K562 (cell line): ENCODE results near the gene EPHB1. TPM values are rescaled to one million over a fixed set of nuclear protein-coding genes. Genes with fewer than 3 reads are reported as not detected.

Source experiments
- ATAC-seq: fragments of 200-7000 bp; cut with Tn5 transposase; 3 replicates; pipeline ENCODE4 v1.9.1; 2020; ENCODE audit warnings: moderate library complexity
- BruUV-seq: library from RNA; stranded (reverse); fragments of 400-500 nt; replicated peaks from 2 replicates; lab custom pipeline; 2021; lab: Mats Ljungman, UMichigan
- CTCF ChIA-PET: fragments of 300-600 bp; formaldehyde crosslinking; extraction: SDS; loops from one replicate; lab custom pipeline; 2021; ENCODE audit warnings: low intra/inter-chr PET ratio; lab: Yijun Ruan, JAX
- POLR2A ChIA-PET: fragments of 300-600, 350-650 bp; sonication (Branson Sonifier 250); formaldehyde crosslinking; extraction: SDS; loops from one replicate; lab custom pipeline; 2021; ENCODE audit warnings: antibody characterized with exemption, inconsistent platforms; lab: Yijun Ruan, JAX
- DNase-seq, 4 experiments: peaks; one replicate each; pipeline versions ENCODE4 v3.0.0 to v3.0.0-alpha.2; 2011 to 2018; ENCODE audit warnings: low spot score in 3 of 4, mixed read lengths in 3 of 4; ENCODE audit errors: extremely low read depth in 1 of 4
- FAIRE-seq: peaks from 2 replicates; lab custom pipeline; 2011; peaks lifted over from hg19 to GRCh38; lab: Jason Lieb, UNC
- H2AFZ ChIP-seq: 2 replicates; pipeline ENCODE4 v1.6.0; 2011; ENCODE audit warnings: low read depth, low read length, control low read depth, inconsistent platforms
- H3K27ac ChIP-seq: fragments of 200-600 bp; 3 replicates; pipeline ENCODE4 v1.8.0; 2011; ENCODE audit warnings: low read depth, mild to moderate bottlenecking, control low read depth, inconsistent platforms, low read length, moderate library complexity, mixed read lengths; ENCODE audit errors: extremely low read depth
- H3K27me3 ChIP-seq, 2 experiments: fragments of 300-600 bp in 1 of 2; 2 replicates in 1 of 2; 3 replicates in 1 of 2; pipeline versions ENCODE4 v1.6.0 to v1.8.0; 2011; ENCODE audit warnings: inconsistent platforms in 2 of 2, low read length in 2 of 2, mild to moderate bottlenecking in 1 of 2, mixed read lengths in 1 of 2, moderate library complexity in 1 of 2; ENCODE audit not compliant: control insufficient read depth in 2 of 2, insufficient read depth in 2 of 2
- H3K36me3 ChIP-seq: fragments of 300-600 bp; 3 replicates; pipeline ENCODE4 v1.8.0; 2011; ENCODE audit warnings: mild to moderate bottlenecking, low read length, inconsistent platforms; ENCODE audit not compliant: control insufficient read depth, insufficient read depth
- H3K4me1 ChIP-seq, 2 experiments: fragments of 200-600 bp in 1 of 2; replicated peaks in 1 of 2; 2 replicates in 1 of 2; 3 replicates in 1 of 2; pipeline versions ENCODE4 v1.5.1 to v1.8.0; 2011; ENCODE audit warnings: inconsistent platforms in 2 of 2, low read length in 2 of 2, mild to moderate bottlenecking in 1 of 2, mixed read lengths in 1 of 2, moderate library complexity in 1 of 2; ENCODE audit not compliant: control insufficient read depth in 2 of 2, insufficient read depth in 2 of 2
- H3K4me2 ChIP-seq: 2 replicates; pipeline ENCODE4 v1.6.1; 2011; ENCODE audit warnings: low read length, control low read depth, inconsistent platforms, mixed read lengths; ENCODE audit not compliant: insufficient read depth
- H3K4me3 ChIP-seq: fragments of 200-600 bp; sonication (generic), shearing (Covaris generic); 2 replicates; pipeline ENCODE4 v1.5.1; 2016; ENCODE audit warnings: control low read depth, inconsistent platforms
- H3K79me2 ChIP-seq: fragments of 200-600 bp; 3 replicates; pipeline ENCODE4 v1.8.0; 2011; ENCODE audit warnings: low read length, inconsistent platforms; ENCODE audit not compliant: control insufficient read depth, insufficient read depth
- H3K9ac ChIP-seq, 2 experiments: 2 replicates each; pipeline versions ENCODE4 v1.6.0 to v1.6.1; 2011; ENCODE audit warnings: low read depth in 2 of 2, low read length in 2 of 2, control low read depth in 1 of 2, inconsistent platforms in 1 of 2, mild to moderate bottlenecking in 1 of 2, mixed read lengths in 1 of 2; ENCODE audit not compliant: insufficient read depth in 1 of 2
- H3K9me1 ChIP-seq: one replicate; pipeline ENCODE4 v1.6.0; 2011; ENCODE audit warnings: inconsistent platforms, mild to moderate bottlenecking, low read length, moderate library complexity; ENCODE audit not compliant: control insufficient read depth, insufficient read depth
- H3K9me3 ChIP-seq: replicated peaks from 2 replicates; pipeline ENCODE4 v1.5.1; 2011; ENCODE audit warnings: low read depth, low read length, inconsistent platforms; ENCODE audit not compliant: control insufficient read depth, insufficient read depth
- H4K20me1 ChIP-seq: replicated peaks from 2 replicates; pipeline ENCODE4 v1.6.1; 2011; ENCODE audit warnings: low read length, inconsistent platforms, mixed read lengths; ENCODE audit not compliant: control insufficient read depth, insufficient read depth
- CHCHD3 ChIP-seq: fragments of 250-450 bp; sonication (Bioruptor Pico); IDR thresholded peaks from 2 replicates; pipeline ENCODE4 v2.1.2; 2022; ENCODE audit warnings: mild to moderate bottlenecking
- CREB1 ChIP-seq, 2 experiments: sonication (generic) in 1 of 2; formaldehyde crosslinking in 1 of 2; IDR thresholded peaks; 2 replicates each; pipeline versions ENCODE4 v1.6.1 to v1.8.0; 2012 to 2022; ENCODE audit warnings: inconsistent platforms in 1 of 2, mild to moderate bottlenecking in 1 of 2, missing genetic modification reagents in 1 of 2, moderate library complexity in 1 of 2
- ETV5 ChIP-seq: sonication (generic); formaldehyde crosslinking; IDR thresholded peaks from 2 replicates; pipeline ENCODE4 v1.4.0; 2020; ENCODE audit warnings: low read depth, mild to moderate bottlenecking, missing genetic modification reagents
- GTF2F1 ChIP-seq: IDR thresholded peaks from 2 replicates; pipeline ENCODE4 v1.6.1; 2011; ENCODE audit warnings: low read depth, low read length, improper control_type of control experiment
- HIVEP1 ChIP-seq: fragments of 250-450 bp; sonication (Bioruptor Pico); IDR thresholded peaks from 2 replicates; pipeline ENCODE4 v1.4.0; 2020; ENCODE audit warnings: mild to moderate bottlenecking
- MAFF ChIP-seq: IDR thresholded peaks from 2 replicates; pipeline ENCODE4 v1.6.1; 2012; ENCODE audit warnings: low read length, improper control_type of control experiment
- MAZ ChIP-seq, 2 experiments: fragments of 450-650 bp in 1 of 2; sonication (generic) in 1 of 2; formaldehyde crosslinking; IDR thresholded peaks in 1 of 2; conservative IDR thresholded peaks in 1 of 2; 2 replicates each; pipeline versions ENCODE4 v1.4.0 to v1.5.0; 2020; ENCODE audit warnings: mild to moderate bottlenecking in 1 of 2, missing genetic modification reagents in 1 of 2
- PYGO2 ChIP-seq: fragments of 450-650 bp; IDR thresholded peaks from 2 replicates; pipeline ENCODE4 v1.6.1; 2016; ENCODE audit warnings: mild to moderate bottlenecking, missing genetic modification characterization, moderate library complexity, missing compliant biosample characterization
- WGBS: fragments of 100-300 bp; shearing (Covaris generic); methylation state at CpG from one replicate; pipeline ENCODE4 v1.1.6; 2016; ENCODE audit warnings: low coverage, mixed read lengths; ENCODE audit not compliant: insufficient coverage; ENCODE audit errors: missing lambda C conversion rate; 5-methylcytosine and 5-hydroxymethylcytosine counted together
- in situ Hi-C: fragments of 300-500 bp; cut with MboI; formaldehyde crosslinking; loops from 4 replicates; pipeline ENCODE4 v1.15.0; 2018; ENCODE audit warnings: inconsistent platforms, mixed read lengths
- intact Hi-C: fragments of 100-400 bp; cut with micrococcal nuclease; formaldehyde crosslinking; loops from 2 replicates; pipeline ENCODE4 v1.14.2; 2022
- polyA plus RNA-seq, 8 experiments: library from polyadenylated mRNA; depleted of rRNA in 4 of 8; stranded (reverse) in 5 of 8; unstranded in 3 of 8; fragments of >200 nt; fragmentation: Nextera tagmentation in 2 of 8; fragmentation: Illumina TruSeq in 1 of 8; extraction: Ambion mirVana in 2 of 8; extraction: Trizol in 1 of 8; gene quantifications; 2 replicates each; pipeline versions ENCODE4 v1.2.1 to v1.2.3, GENCODE V29; 2011 to 2014; ENCODE audit warnings: inconsistent platforms in 1 of 8, missing spikeins in 1 of 8
- total RNA-seq, 7 experiments: library from RNA; depleted of rRNA in 6 of 7; stranded (reverse); fragments of >200 nt in 6 of 7; fragmentation: Illumina TruSeq in 2 of 7; extraction: Trizol in 2 of 7; gene quantifications; 2 replicates each; pipeline versions ENCODE4 v1.2.1 to v1.2.3, GENCODE V29; 2011 to 2021; ENCODE audit warnings: low replicate concordance in 1 of 7
- TF ChIP-seq, protein P1 (sequence below), 2 experiments: fragments of 450-650 bp; IDR thresholded peaks; 2 replicates each; pipeline ENCODE4 v1.6.1; 2016

Gene EPHB1
- total and polyA plus RNA-seq, 9 of the 15 experiments (the other 6 are each of a cell fraction or from before 2014, with no cell fraction given): 0.29 TPM; not detected in 8

DNA sequence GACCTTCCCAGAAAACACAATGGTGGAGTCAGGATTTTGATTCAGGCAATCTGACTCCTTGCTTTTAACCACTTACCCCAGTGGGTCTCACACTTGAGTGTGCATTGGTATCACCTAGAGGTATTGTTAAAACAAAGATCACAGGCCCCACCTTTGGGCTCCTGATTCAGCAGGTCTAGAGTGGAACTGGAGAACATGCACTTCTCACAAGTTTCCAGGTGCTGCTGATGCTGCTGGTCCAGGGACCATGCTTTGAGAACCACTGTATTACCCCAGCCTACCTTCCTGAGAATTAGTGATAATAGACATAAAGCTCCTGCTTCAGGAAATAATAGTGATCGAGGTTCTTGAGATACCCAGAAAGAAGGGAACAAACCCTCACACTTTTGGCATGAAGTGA, 466.9 kb downstream of the EPHB1 start:
- in situ Hi-C loops (no loop called here), intact Hi-C loops (no loop called here)
- no peaks in the 10 kb centered on the region for H4K20me1 ChIP-seq
- WGBS: 0% methylated on average over 1 of the region's 1 CpG
- no peak overlapping the region for H3K4me3 ChIP-seq
- H3K9me3 ChIP-seq: no peaks in the 10 kb centered on the region
- TF ChIP-seq, protein P1, sequence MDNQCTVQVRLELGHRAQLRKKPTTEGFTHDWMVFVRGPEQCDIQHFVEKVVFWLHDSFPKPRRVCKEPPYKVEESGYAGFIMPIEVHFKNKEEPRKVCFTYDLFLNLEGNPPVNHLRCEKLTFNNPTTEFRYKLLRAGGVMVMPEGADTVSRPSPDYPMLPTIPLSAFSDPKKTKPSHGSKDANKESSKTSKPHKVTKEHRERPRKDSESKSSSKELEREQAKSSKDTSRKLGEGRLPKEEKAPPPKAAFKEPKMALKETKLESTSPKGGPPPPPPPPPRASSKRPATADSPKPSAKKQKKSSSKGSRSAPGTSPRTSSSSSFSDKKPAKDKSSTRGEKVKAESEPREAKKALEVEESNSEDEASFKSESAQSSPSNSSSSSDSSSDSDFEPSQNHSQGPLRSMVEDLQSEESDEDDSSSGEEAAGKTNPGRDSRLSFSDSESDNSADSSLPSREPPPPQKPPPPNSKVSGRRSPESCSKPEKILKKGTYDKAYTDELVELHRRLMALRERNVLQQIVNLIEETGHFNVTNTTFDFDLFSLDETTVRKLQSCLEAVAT (IDR thresholded peaks at IDR 0.05): no peak
- TF ChIP-seq CREB1 (IDR thresholded peaks at IDR 0.05) (no peak), CREB1 (CRISPR knock-in tag; IDR thresholded peaks at IDR 0.05) (no peak), ETV5 (CRISPR knock-in tag) (no peak), CHCHD3 (CRISPR knock-in tag) (no peak), GTF2F1 (no peak), MAFF (no peak), PYGO2 (tag) (no peak), MAZ (CRISPR knock-in tag; conservative IDR thresholded peaks at IDR 0.05 in 1 of 2, IDR thresholded peaks at IDR 0.05 in 1 of 2) (no peak), HIVEP1 (CRISPR knock-in tag) (no peak)
- no peak overlapping the region for H3K27ac ChIP-seq
- no peaks in the 10 kb centered on the region for H3K79me2 ChIP-seq
- no peak overlapping the region for H3K4me2 ChIP-seq
- CTCF ChIA-PET: no interaction called here
- FAIRE-seq (no peak), ATAC-seq (no peak), DNase-seq (no peak)
- no peaks in the 10 kb centered on the region for H3K27me3 ChIP-seq
- H3K36me3 ChIP-seq: no peaks in the 10 kb centered on the region
- no peak overlapping the region for H2AFZ ChIP-seq
- POLR2A ChIA-PET: no interaction called here
- H3K9me1 ChIP-seq: no peaks in the 10 kb centered on the region
- no peaks in the 10 kb centered on the region for H3K4me1 ChIP-seq
- no TSS peak for BruUV-seq
- no peak overlapping the region for H3K9ac ChIP-seq
